Activated CD4-positive, alpha-beta T cell treated with anti-CD3 and anti-CD28 coated beads, Interleukin-2, amount 50 U/mL, for 24 hours (primary cell): ENCODE results near the gene MAPT.
"Not testable (repeated sequence)": the region's sequence is repeated elsewhere in the genome, so short reads cannot be mapped to it uniquely, and the experiment has no call there.

Source experiments
- DNase-seq, 2 donors: peaks; one replicate each; pipeline ENCODE4 v3.0.0-alpha.2; 2020; ENCODE audit warnings: low read depth in 1 of 2, low spot score in 1 of 2

MAPT gene

GRCh38 chr17:46003907-46004748 lies 109.8 kb downstream of the MAPT start:
- no peak for DNase-seq

- not testable (repeated sequence) for DNase-seq
Measured at GRCh38 chr17:46006082-46006481, 111.7 kb downstream of the MAPT start.

GRCh38 chr17:46007461-46007965 lies 113.2 kb downstream of the MAPT start:
- DNase-seq = no peak

- no peak for DNase-seq
Measured at GRCh38 chr17:46008591-46008990, 114.2 kb downstream of the MAPT start.

- DNase-seq = no peak
Measured at GRCh38 chr17:46009681-46010596, 115.6 kb downstream of the MAPT start.

- no peak for DNase-seq
Measured at GRCh38 chr17:46010597-46011186, 116.3 kb downstream of the MAPT start.

GRCh38 chr17:46011711-46012505 lies 117.6 kb downstream of the MAPT start:
- DNase-seq = no peak

- no peak for DNase-seq
Measured at GRCh38 chr17:46012506-46013079, 118.2 kb downstream of the MAPT start.

- no peak for DNase-seq
Measured at GRCh38 chr17:46013127-46013501, 118.8 kb downstream of the MAPT start.

GRCh38 chr17:46013502-46014165 lies 119.3 kb downstream of the MAPT start:
- no peak for DNase-seq

- not testable (repeated sequence) for DNase-seq
Measured at GRCh38 chr17:46019408-46019925, 125.1 kb downstream of the MAPT start.

GRCh38 chr17:46020023-46020761 lies 125.8 kb downstream of the MAPT start:
- DNase-seq = peak; percentile 9 to 19

GRCh38 chr17:46020998-46021397 lies 126.6 kb downstream of the MAPT start:
- no peak for DNase-seq

- not testable (repeated sequence) for DNase-seq
Measured at GRCh38 chr17:46023366-46023765, 129.0 kb downstream of the MAPT start.

- DNase-seq = no peak
Measured at GRCh38 chr17:46023783-46024388, 129.5 kb downstream of the MAPT start.

- DNase-seq = no peak
Measured at GRCh38 chr17:46024590-46024989, 130.2 kb downstream of the MAPT start.

- no peak for DNase-seq
Measured at GRCh38 chr17:46025060-46025459, 130.7 kb downstream of the MAPT start.

- DNase-seq = no peak
Measured at GRCh38 chr17:46025510-46026165, 131.3 kb downstream of the MAPT start.
